A673 (cell line): ENCODE measurements around the gene MT1F.

Experiments
- EZH2 ChIP-seq: fragments of 200-600 bp; sonication (generic); IDR thresholded peaks from 2 replicates; pipeline ENCODE4 v1.6.1; 2017; ENCODE audit warnings: borderline replicate concordance, low read depth, mild to moderate bottlenecking, mixed read lengths, antibody characterized with exemption, low read length; ENCODE audit not compliant: poor library complexity, severe bottlenecking
- TF ChIP-seq, protein P1 (sequence below): fragments of 300-800, 200-600 bp; sonication (generic); conservative IDR thresholded peaks from 2 replicates; pipeline ENCODE4 v1.5.1; 2017; ENCODE audit warnings: low read depth, mild to moderate bottlenecking, antibody characterized with exemption, low read length, moderate library complexity, mixed read lengths

GRCh38 chr16:56652600-56652999 lies 5.2 kb upstream of the MT1F start:
- TF ChIP-seq, protein P1, sequence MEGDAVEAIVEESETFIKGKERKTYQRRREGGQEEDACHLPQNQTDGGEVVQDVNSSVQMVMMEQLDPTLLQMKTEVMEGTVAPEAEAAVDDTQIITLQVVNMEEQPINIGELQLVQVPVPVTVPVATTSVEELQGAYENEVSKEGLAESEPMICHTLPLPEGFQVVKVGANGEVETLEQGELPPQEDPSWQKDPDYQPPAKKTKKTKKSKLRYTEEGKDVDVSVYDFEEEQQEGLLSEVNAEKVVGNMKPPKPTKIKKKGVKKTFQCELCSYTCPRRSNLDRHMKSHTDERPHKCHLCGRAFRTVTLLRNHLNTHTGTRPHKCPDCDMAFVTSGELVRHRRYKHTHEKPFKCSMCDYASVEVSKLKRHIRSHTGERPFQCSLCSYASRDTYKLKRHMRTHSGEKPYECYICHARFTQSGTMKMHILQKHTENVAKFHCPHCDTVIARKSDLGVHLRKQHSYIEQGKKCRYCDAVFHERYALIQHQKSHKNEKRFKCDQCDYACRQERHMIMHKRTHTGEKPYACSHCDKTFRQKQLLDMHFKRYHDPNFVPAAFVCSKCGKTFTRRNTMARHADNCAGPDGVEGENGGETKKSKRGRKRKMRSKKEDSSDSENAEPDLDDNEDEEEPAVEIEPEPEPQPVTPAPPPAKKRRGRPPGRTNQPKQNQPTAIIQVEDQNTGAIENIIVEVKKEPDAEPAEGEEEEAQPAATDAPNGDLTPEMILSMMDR, result no peak
- no peak for TF ChIP-seq EZH2
